GM12878 (cell line): ENCODE measurements around the gene NCOA4. TPM values are rescaled to one million over a fixed set of nuclear protein-coding genes. Genes with fewer than 3 reads are reported as not detected.

Experiments used
- ATAC-seq: fragments of 200-7000 bp; cut with Tn5 transposase; 3 replicates; pipeline ENCODE4 v1.9.1; 2020; ENCODE audit warnings: mild to moderate bottlenecking, moderate library complexity
- BruUV-seq: library from RNA; stranded (reverse); fragments of 400-500 nt; replicated peaks from 2 replicates; lab custom pipeline; 2021; lab: Mats Ljungman, UMichigan
- CTCF ChIA-PET: fragments of 300-600 bp; sonication (Branson Sonifier 250); formaldehyde crosslinking; extraction: SDS; loops from one replicate; lab custom pipeline; 2021; ENCODE audit warnings: inconsistent platforms; lab: Yijun Ruan, JAX
- POLR2A ChIA-PET: fragments of 350-600 bp; formaldehyde crosslinking; extraction: SDS; loops from one replicate; lab custom pipeline; 2021; ENCODE audit warnings: inconsistent platforms; lab: Charles Lee
- RAD21 ChIA-PET: fragments of 300-600 bp; sonication (Branson Sonifier 250); formaldehyde crosslinking; loops from one replicate; lab custom pipeline; 2023; ENCODE audit warnings: antibody characterized with exemption; ENCODE audit not compliant: unreplicated experiment; lab: Charles Lee
- SMC1A ChIA-PET: fragments of 300-600 bp; sonication (Branson Sonifier 250); formaldehyde crosslinking; loops from one replicate; lab custom pipeline; 2023; ENCODE audit not compliant: unreplicated experiment, uncharacterized antibody; lab: Charles Lee
- DNase-seq: peaks from one replicate; pipeline ENCODE4 v3.0.0-alpha.2; 2011; ENCODE audit warnings: low read depth, low spot score
- FAIRE-seq: peaks from 3 replicates; lab custom pipeline; 2011; peaks lifted over from hg19 to GRCh38; lab: Jason Lieb, UNC
- H2AFZ ChIP-seq: 2 replicates; pipeline ENCODE4 v1.6.0; 2011; ENCODE audit warnings: low read depth, low read length, control low read depth; ENCODE audit not compliant: control insufficient read depth
- H3K27ac ChIP-seq: 2 replicates; pipeline ENCODE4 v1.5.1; 2011; ENCODE audit warnings: control low read depth; ENCODE audit not compliant: control insufficient read depth, insufficient read depth
- H3K27me3 ChIP-seq, 2 experiments: replicated peaks in 1 of 2; 2 replicates each; pipeline versions ENCODE4 v1.6.0 to v1.6.1; 2011; ENCODE audit warnings: low read length in 1 of 2; ENCODE audit not compliant: control insufficient read depth in 2 of 2, insufficient read depth in 2 of 2
- H3K36me3 ChIP-seq, 2 experiments: 2 replicates each; pipeline ENCODE4 v1.5.1; 2011; ENCODE audit warnings: low read length in 1 of 2; ENCODE audit not compliant: control insufficient read depth in 2 of 2, insufficient read depth in 2 of 2
- H3K4me1 ChIP-seq: 2 replicates; pipeline ENCODE4 v1.6.1; 2011; ENCODE audit warnings: mild to moderate bottlenecking, low read length, moderate library complexity, mixed read lengths; ENCODE audit not compliant: control insufficient read depth, insufficient read depth
- H3K4me2 ChIP-seq: 2 replicates; pipeline ENCODE4 v1.6.0; 2011; ENCODE audit warnings: control low read depth; ENCODE audit not compliant: control insufficient read depth, insufficient read depth
- H3K4me3 ChIP-seq: fragments of 200-600 bp; sonication (generic); 2 replicates; pipeline ENCODE4 v1.5.1; 2016
- H3K79me2 ChIP-seq: 2 replicates; pipeline ENCODE4 v1.6.0; 2011; ENCODE audit warnings: low read length; ENCODE audit not compliant: control insufficient read depth, insufficient read depth
- H3K9ac ChIP-seq: 2 replicates; pipeline ENCODE4 v1.8.0; 2011; ENCODE audit warnings: low read length, control low read depth, mixed read lengths; ENCODE audit not compliant: control insufficient read depth, insufficient read depth
- H3K9me3 ChIP-seq: replicated peaks from 3 replicates; pipeline ENCODE4 v1.5.1; 2011; ENCODE audit warnings: mild to moderate bottlenecking, low read length; ENCODE audit not compliant: control insufficient read depth, insufficient read depth
- H4K20me1 ChIP-seq: 2 replicates; pipeline ENCODE4 v1.6.0; 2011; ENCODE audit not compliant: control insufficient read depth, insufficient read depth
- CBX3 ChIP-seq: fragments of 200-600 bp; sonication (generic); IDR thresholded peaks from 2 replicates; pipeline ENCODE4 v1.6.1; 2016; ENCODE audit warnings: low read depth, borderline replicate concordance
- CHD1 ChIP-seq: IDR thresholded peaks from 2 replicates; pipeline ENCODE4 v1.6.1; 2012; ENCODE audit warnings: low read depth, low read length, improper control_type of control experiment
- ESRRA ChIP-seq: IDR thresholded peaks from 2 replicates; pipeline ENCODE4 v1.6.1; 2012; ENCODE audit warnings: mild to moderate bottlenecking, low read length, improper control_type of control experiment
- FOXM1 ChIP-seq: IDR thresholded peaks from 2 replicates; pipeline ENCODE4 v1.6.1; 2012; ENCODE audit warnings: low read depth, mild to moderate bottlenecking, inconsistent platforms, low read length, moderate library complexity
- HDAC2 ChIP-seq: fragments of 200-600 bp; sonication (generic); IDR thresholded peaks from 2 replicates; pipeline ENCODE4 v1.6.1; 2017
- IKZF1 ChIP-seq: fragments of 450-650 bp; conservative IDR thresholded peaks from 2 replicates; pipeline ENCODE4 v1.6.1; 2017; ENCODE audit warnings: antibody characterized with exemption, mild to moderate bottlenecking
- MXI1 ChIP-seq: fragments of 150-350 bp; IDR thresholded peaks from 2 replicates; pipeline ENCODE4 v1.6.1; 2011; ENCODE audit warnings: low read depth, mild to moderate bottlenecking, inconsistent platforms, low read length, improper control_type of control experiment
- WGBS: methylation state at CpG from one replicate; pipeline ENCODE4 v1.1.6; 2016; ENCODE audit warnings: low lambda C conversion rate; ENCODE audit not compliant: insufficient replicate concordance, insufficient coverage; ENCODE audit errors: missing lambda C conversion rate; 5-methylcytosine and 5-hydroxymethylcytosine counted together
- in situ Hi-C: fragments of 300-500 bp; cut with MboI; formaldehyde crosslinking; loops from 9 replicates; pipeline ENCODE4 v1.14.3; 2018; ENCODE audit warnings: mixed read lengths
- intact Hi-C: fragments of 100-400 bp; cut with micrococcal nuclease; formaldehyde crosslinking; loops from one replicate; pipeline ENCODE4 v1.14.2; 2022; ENCODE audit not compliant: unreplicated experiment
- polyA plus RNA-seq, 11 experiments: library from polyadenylated mRNA; depleted of rRNA in 4 of 11; unstranded in 6 of 11; stranded (reverse) in 5 of 11; fragments of >200 nt; fragmentation: Nextera tagmentation in 4 of 11; fragmentation: Illumina TruSeq in 1 of 11; extraction: Ambion mirVana in 4 of 11; extraction: Trizol in 1 of 11; gene quantifications; 1 replicate in 1 of 11; 2 replicates in 10 of 11; pipeline versions ENCODE4 v1.2.1 to v1.2.3, GENCODE V29; 2011 to 2016; ENCODE audit warnings: inconsistent platforms in 2 of 11, missing spikeins in 2 of 11, low read depth in 1 of 11
- total RNA-seq, 4 experiments: library from RNA; depleted of rRNA in 3 of 4; stranded (reverse); fragments of >200 nt in 3 of 4; fragmentation: Illumina TruSeq in 1 of 4; extraction: Trizol in 1 of 4; gene quantifications; 2 replicates each; pipeline versions ENCODE4 v1.2.1 to v1.2.3, GENCODE V29; 2013 to 2021
- TF ChIP-seq, protein P1 (sequence below): fragments of 450-650 bp; IDR thresholded peaks from 2 replicates; pipeline ENCODE4 v1.6.1; 2017; ENCODE audit warnings: mild to moderate bottlenecking, low read depth, inconsistent platforms; ENCODE audit not compliant: poor library complexity, severe bottlenecking
- TF ChIP-seq, protein P2 (sequence below): fragments of 450-650 bp; IDR thresholded peaks from 2 replicates; pipeline ENCODE4 v1.6.1; 2017; ENCODE audit warnings: low read depth, mild to moderate bottlenecking, moderate library complexity
- TF ChIP-seq, protein P3 (sequence below): IDR thresholded peaks from 2 replicates; pipeline ENCODE4 v1.6.1; 2012; ENCODE audit warnings: mild to moderate bottlenecking, low read depth, low read length

Gene NCOA4
- total and polyA plus RNA-seq, 10 of the 15 experiments (the other 5 are each of a cell fraction or from before 2014, with no cell fraction given) = 57.5 to 119 (median 100) TPM

DNA sequence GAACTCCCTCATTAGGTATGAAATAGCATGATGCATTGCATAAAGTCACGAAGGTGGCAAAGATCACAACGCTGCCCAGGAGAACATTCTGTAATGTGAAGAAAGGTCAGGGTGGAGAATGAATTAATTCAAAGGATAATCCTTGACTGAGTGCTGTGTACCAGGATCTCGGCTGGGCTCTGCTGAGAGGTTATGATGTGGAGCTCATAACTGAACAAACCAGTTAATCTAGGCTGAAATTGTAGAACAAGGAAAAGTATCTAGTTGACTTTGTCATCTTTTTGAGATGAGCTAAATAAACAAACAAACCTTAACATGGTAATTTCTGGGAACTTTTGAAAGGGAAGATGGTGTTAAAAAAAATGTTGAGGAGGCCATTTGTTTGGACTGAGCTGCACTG is 9.6 kb upstream of the NCOA4 start:
- Histone ChIP-seq H3K27me3 (no peaks in the 10 kb centered on the region; a peak in 1 of 4 replicates), H3K9ac (no peak overlapping the region), H3K9me3 (no peaks in the 10 kb centered on the region), H3K79me2 (no peaks in the 10 kb centered on the region), H2AFZ (no peak overlapping the region), H3K4me3 (no peak overlapping the region), H3K4me1 (no peaks in the 10 kb centered on the region), H3K4me2 (no peak overlapping the region), H3K36me3 (no peaks in the 10 kb centered on the region), H4K20me1 (no peaks in the 10 kb centered on the region), H3K27ac (no peak overlapping the region)
- intact Hi-C loops = no loop called here
- DNase-seq (no peak), ATAC-seq (no peak), FAIRE-seq (no peak)
- ChIA-PET CTCF (interaction anchor here (1.2 to 1.6 kb wide), 2 partner anchors 11 to 805 kb away, joined by 4 to 7 read pairs; no protein-coding TSS in a partner anchor), RAD21 (interaction anchor here (0.6 kb wide), 1 partner anchor 1458 kb away, joined by 3 read pairs; no protein-coding TSS in a partner anchor), POLR2A (no interaction called here), SMC1A (interaction anchor here (1.3 kb wide), 1 partner anchor 11 kb away, joined by 3 read pairs; no protein-coding TSS in a partner anchor)
- no TSS peak for BruUV-seq
- no peak for TF ChIP-seq CHD1
- TF ChIP-seq IKZF1 = no peak
- TF ChIP-seq, protein P1, sequence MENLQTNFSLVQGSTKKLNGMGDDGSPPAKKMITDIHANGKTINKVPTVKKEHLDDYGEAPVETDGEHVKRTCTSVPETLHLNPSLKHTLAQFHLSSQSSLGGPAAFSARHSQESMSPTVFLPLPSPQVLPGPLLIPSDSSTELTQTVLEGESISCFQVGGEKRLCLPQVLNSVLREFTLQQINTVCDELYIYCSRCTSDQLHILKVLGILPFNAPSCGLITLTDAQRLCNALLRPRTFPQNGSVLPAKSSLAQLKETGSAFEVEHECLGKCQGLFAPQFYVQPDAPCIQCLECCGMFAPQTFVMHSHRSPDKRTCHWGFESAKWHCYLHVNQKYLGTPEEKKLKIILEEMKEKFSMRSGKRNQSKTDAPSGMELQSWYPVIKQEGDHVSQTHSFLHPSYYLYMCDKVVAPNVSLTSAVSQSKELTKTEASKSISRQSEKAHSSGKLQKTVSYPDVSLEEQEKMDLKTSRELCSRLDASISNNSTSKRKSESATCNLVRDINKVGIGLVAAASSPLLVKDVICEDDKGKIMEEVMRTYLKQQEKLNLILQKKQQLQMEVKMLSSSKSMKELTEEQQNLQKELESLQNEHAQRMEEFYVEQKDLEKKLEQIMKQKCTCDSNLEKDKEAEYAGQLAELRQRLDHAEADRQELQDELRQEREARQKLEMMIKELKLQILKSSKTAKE = no peak
- TF ChIP-seq, protein P2, sequence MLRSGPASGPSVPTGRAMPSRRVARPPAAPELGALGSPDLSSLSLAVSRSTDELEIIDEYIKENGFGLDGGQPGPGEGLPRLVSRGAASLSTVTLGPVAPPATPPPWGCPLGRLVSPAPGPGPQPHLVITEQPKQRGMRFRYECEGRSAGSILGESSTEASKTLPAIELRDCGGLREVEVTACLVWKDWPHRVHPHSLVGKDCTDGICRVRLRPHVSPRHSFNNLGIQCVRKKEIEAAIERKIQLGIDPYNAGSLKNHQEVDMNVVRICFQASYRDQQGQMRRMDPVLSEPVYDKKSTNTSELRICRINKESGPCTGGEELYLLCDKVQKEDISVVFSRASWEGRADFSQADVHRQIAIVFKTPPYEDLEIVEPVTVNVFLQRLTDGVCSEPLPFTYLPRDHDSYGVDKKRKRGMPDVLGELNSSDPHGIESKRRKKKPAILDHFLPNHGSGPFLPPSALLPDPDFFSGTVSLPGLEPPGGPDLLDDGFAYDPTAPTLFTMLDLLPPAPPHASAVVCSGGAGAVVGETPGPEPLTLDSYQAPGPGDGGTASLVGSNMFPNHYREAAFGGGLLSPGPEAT = no peak
- TF ChIP-seq HDAC2 = no peak
- TF ChIP-seq MXI1 = no peak
- no peak for TF ChIP-seq FOXM1
- TF ChIP-seq, protein P3, sequence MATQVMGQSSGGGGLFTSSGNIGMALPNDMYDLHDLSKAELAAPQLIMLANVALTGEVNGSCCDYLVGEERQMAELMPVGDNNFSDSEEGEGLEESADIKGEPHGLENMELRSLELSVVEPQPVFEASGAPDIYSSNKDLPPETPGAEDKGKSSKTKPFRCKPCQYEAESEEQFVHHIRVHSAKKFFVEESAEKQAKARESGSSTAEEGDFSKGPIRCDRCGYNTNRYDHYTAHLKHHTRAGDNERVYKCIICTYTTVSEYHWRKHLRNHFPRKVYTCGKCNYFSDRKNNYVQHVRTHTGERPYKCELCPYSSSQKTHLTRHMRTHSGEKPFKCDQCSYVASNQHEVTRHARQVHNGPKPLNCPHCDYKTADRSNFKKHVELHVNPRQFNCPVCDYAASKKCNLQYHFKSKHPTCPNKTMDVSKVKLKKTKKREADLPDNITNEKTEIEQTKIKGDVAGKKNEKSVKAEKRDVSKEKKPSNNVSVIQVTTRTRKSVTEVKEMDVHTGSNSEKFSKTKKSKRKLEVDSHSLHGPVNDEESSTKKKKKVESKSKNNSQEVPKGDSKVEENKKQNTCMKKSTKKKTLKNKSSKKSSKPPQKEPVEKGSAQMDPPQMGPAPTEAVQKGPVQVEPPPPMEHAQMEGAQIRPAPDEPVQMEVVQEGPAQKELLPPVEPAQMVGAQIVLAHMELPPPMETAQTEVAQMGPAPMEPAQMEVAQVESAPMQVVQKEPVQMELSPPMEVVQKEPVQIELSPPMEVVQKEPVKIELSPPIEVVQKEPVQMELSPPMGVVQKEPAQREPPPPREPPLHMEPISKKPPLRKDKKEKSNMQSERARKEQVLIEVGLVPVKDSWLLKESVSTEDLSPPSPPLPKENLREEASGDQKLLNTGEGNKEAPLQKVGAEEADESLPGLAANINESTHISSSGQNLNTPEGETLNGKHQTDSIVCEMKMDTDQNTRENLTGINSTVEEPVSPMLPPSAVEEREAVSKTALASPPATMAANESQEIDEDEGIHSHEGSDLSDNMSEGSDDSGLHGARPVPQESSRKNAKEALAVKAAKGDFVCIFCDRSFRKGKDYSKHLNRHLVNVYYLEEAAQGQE = no peak
- TF ChIP-seq ESRRA = no peak
- TF ChIP-seq CBX3 = no peak
- in situ Hi-C loops = no loop called here
- WGBS = 18% methylated on average over 3 of the region's 3 CpGs
